Psoas muscle (tissue), 8 donors: ENCODE data around the gene MDH2. TPM values are rescaled to one million over a fixed set of nuclear protein-coding genes. Genes with fewer than 3 reads are reported as not detected.
A peak's percentile ranks its signal among the peaks of the same experiment; 100 is the strongest.

ENCODE experiments used
- ATAC-seq, 4 donors: fragments of 200-7000 bp; cut with Tn5 transposase; one replicate each; pipeline ENCODE4 v1.9.1; 2020; ENCODE audit warnings: moderate library complexity in 3 of 4, mild to moderate bottlenecking in 2 of 4
- DNase-seq, 2 donors: peaks; one replicate each; pipeline ENCODE4 v3.0.0-alpha.2; 2020
- H3K27ac ChIP-seq: fragments of 200-600 bp; one replicate; pipeline ENCODE4 v1.8.0; 2022
- H3K27me3 ChIP-seq, 3 donors: fragments of 200-600 bp in 1 of 3; one replicate each; pipeline versions ENCODE4 v1.6.1 to v1.8.0; 2013 to 2022; ENCODE audit warnings: low read length in 2 of 3, mild to moderate bottlenecking in 2 of 3, moderate library complexity in 1 of 3; ENCODE audit not compliant: insufficient read depth in 3 of 3
- H3K36me3 ChIP-seq, 2 donors: fragments of 200-600 bp in 1 of 2; one replicate each; pipeline versions ENCODE4 v1.6.1 to v1.8.0; 2013 to 2022; ENCODE audit warnings: low read depth in 1 of 2, mild to moderate bottlenecking in 1 of 2, moderate library complexity in 1 of 2; ENCODE audit not compliant: insufficient read depth in 1 of 2
- H3K4me1 ChIP-seq: fragments of 200-600 bp; one replicate; pipeline ENCODE4 v1.8.0; 2022
- H3K4me3 ChIP-seq: fragments of 200-600 bp; one replicate; pipeline ENCODE4 v1.8.0; 2022; ENCODE audit warnings: mild to moderate bottlenecking
- H3K9me3 ChIP-seq: fragments of 200-600 bp; one replicate; pipeline ENCODE4 v1.8.0; 2022
- CTCF ChIP-seq: fragments of 200-600 bp; IDR thresholded peaks from one replicate; pipeline ENCODE4 v1.8.0; 2022; ENCODE audit warnings: antibody characterized with exemption
- WGBS, 3 donors: extraction: QIAGEN DNeasy Blood & Tissue Kit; methylation state at CpG; one replicate each; pipeline versions ENCODE4 v1.1.6 to v1.1.7; 2013; 5-methylcytosine and 5-hydroxymethylcytosine counted together
- intact Hi-C, 2 donors: fragments of 100-400 bp; cut with DNase I; formaldehyde crosslinking; loops; one replicate each; pipeline versions ENCODE4 v1.11.0 to v1.14.2; 2022
- polyA plus RNA-seq, 3 donors: library from polyadenylated mRNA; stranded (reverse); fragments of 200-250 nt; gene quantifications; one replicate each; pipeline ENCODE4 v1.2.3, GENCODE V29; 2013
- total RNA-seq, 4 donors: library from RNA; stranded (reverse); fragmentation: NEBNext Ultra II Directional in 2 of 4; extraction: Animal tissue kit (Norgen Biotek cat#: 25700) in 2 of 4; gene quantifications; one replicate each; pipeline versions ENCODE4 v1.2.1 to v1.2.4, GENCODE V29; 2021 to 2023
- donor health status: healthy with polysubstance abuse.
- donor health status: DM: no; HTN: no; CAD: no; lungs with moderate emphysema.
- donor health status: Bipolar disorder and iron deficiency.
- donor health status: healthy.
- donor health status: DM: yes; HTN: yes; CAD: no.
- donor health status: DM: no; HTN: no; CAD: no.
- donor health status: DM: no; HTN: no; CAD: no.
- donor health status: DM: yes; HTN: yes; CAD: no.

The MDH2 gene
- total and polyA plus RNA-seq, 7 donors = 385 to 621 (median 483) TPM

- Histone ChIP-seq H3K4me1 (peaks cover 5% of the 10 kb centered on the region), H3K9me3 (no peaks in the 10 kb centered on the region), H3K36me3 (peaks cover 12 to 61% of the 10 kb centered on the region in 2 donors), H3K4me3 (no peak overlapping the region), H3K27ac (no peak overlapping the region), H3K27me3 (no peaks in the 10 kb centered on the region)
- DNase-seq = no peak
- intact Hi-C loops = loop anchor here in 1 of 2 donors (10.0 kb wide), 1 partner anchor 58 kb away; no protein-coding TSS in a partner anchor
- no peak for ATAC-seq
- 87 to 89% (median 89%) methylated on average over 14 of the region's 14 CpGs for WGBS, 3 donors
- no peak for TF ChIP-seq CTCF
Observed at GRCh38 chr7:76066716-76067503, 19.0 kb downstream of the MDH2 start.

GRCh38 chr7:76069238-76069638 is 21.3 kb downstream of the MDH2 start:
- DNase-seq (peak; percentile 63 to 89), ATAC-seq (peak; percentile 83 to 95 (median 90))
- Histone ChIP-seq H3K4me3 (no peak overlapping the region), H3K36me3 (peaks cover 9 to 38% of the 10 kb centered on the region in 2 donors), H3K9me3 (no peaks in the 10 kb centered on the region), H3K27ac (peak overlapping the region; percentile 60), H3K4me1 (peaks cover 5% of the 10 kb centered on the region), H3K27me3 (no peaks in the 10 kb centered on the region)
- WGBS, 3 donors = 7 to 19% (median 16%) methylated on average over 8 of the region's 8 CpGs
- intact Hi-C loops = loop anchor here in 1 of 2 donors (10.0 kb wide), 1 partner anchor 56 kb away; no protein-coding TSS in a partner anchor
- TF ChIP-seq CTCF = peak; percentile 31

GRCh38 chr7:76071316-76072242 is 23.7 kb downstream of the MDH2 start:
- no peak overlapping the region for H3K4me3 ChIP-seq
- no peak for ATAC-seq
- intact Hi-C loops = no loop called here
- no peak for TF ChIP-seq CTCF
- peaks cover 5% of the 10 kb centered on the region for H3K4me1 ChIP-seq
- DNase-seq = no peak
- WGBS, 3 donors = 72 to 78% (median 76%) methylated on average over 44 to 47 of the region's 47 CpGs
- H3K9me3 ChIP-seq = no peaks in the 10 kb centered on the region
- no peak overlapping the region for H3K27ac ChIP-seq
- H3K27me3 ChIP-seq = no peaks in the 10 kb centered on the region
- H3K36me3 ChIP-seq = peaks cover 3 to 14% of the 10 kb centered on the region in 2 donors

GRCh38 chr7:76072243-76073148 is 24.6 kb downstream of the MDH2 start:
- no peak overlapping the region for H3K4me3 ChIP-seq
- no peak overlapping the region for H3K27ac ChIP-seq
- DNase-seq = no peak
- no peak for ATAC-seq
- peaks cover 5% of the 10 kb centered on the region for H3K4me1 ChIP-seq
- H3K9me3 ChIP-seq = no peaks in the 10 kb centered on the region
- TF ChIP-seq CTCF = no peak
- intact Hi-C loops = no loop called here
- peaks cover 0 to 5% of the 10 kb centered on the region in 2 donors for H3K36me3 ChIP-seq
- no peaks in the 10 kb centered on the region for H3K27me3 ChIP-seq
- WGBS, 3 donors = 83 to 91% (median 85%) methylated on average over 44 to 47 of the region's 47 CpGs
